GM20000 (cell line): ENCODE data around the gene DPH2.

ENCODE experiments used
- DNase-seq: peaks from one replicate; pipeline ENCODE4 v3.0.0; 2012; ENCODE audit warnings: low spot score
- CTCF ChIP-seq: IDR thresholded peaks from 2 replicates; pipeline ENCODE4 v1.5.1; 2012; ENCODE audit warnings: mild to moderate bottlenecking, control low read depth; ENCODE audit errors: extremely low read depth, missing control alignments

Gene DPH2

GRCh38 chr1:44010935-44011471 is 41.2 kb downstream of the DPH2 start:
- TF ChIP-seq CTCF, result no peak
- no peak for DNase-seq

- no peak for DNase-seq
- no peak for TF ChIP-seq CTCF
Measured at GRCh38 chr1:44012404-44012803, 42.6 kb downstream of the DPH2 start.

GRCh38 chr1:44012941-44013609 is 43.3 kb downstream of the DPH2 start:
- TF ChIP-seq CTCF, result no peak
- no peak for DNase-seq

DNA sequence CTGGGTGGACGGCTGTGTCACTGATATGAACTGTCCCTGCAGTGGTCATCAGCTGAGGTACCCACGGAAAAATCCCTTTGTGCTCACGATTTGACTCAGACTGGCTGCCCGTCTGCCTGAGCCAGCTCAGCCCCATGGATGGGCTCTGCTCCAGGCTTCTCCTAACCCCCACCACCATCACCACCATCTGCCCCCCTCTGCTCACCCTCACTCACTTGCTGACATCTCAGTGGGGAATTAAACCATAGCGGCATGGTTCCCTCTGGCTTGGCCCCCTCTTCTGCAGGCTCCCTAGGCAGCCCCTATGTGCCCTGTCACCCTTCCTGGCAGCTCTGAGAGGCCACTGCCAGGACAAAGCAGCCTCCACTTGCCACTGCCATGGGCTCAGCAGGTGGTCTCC is 44.1 kb downstream of the DPH2 start:
- no peak for TF ChIP-seq CTCF
- no peak for DNase-seq

DNA sequence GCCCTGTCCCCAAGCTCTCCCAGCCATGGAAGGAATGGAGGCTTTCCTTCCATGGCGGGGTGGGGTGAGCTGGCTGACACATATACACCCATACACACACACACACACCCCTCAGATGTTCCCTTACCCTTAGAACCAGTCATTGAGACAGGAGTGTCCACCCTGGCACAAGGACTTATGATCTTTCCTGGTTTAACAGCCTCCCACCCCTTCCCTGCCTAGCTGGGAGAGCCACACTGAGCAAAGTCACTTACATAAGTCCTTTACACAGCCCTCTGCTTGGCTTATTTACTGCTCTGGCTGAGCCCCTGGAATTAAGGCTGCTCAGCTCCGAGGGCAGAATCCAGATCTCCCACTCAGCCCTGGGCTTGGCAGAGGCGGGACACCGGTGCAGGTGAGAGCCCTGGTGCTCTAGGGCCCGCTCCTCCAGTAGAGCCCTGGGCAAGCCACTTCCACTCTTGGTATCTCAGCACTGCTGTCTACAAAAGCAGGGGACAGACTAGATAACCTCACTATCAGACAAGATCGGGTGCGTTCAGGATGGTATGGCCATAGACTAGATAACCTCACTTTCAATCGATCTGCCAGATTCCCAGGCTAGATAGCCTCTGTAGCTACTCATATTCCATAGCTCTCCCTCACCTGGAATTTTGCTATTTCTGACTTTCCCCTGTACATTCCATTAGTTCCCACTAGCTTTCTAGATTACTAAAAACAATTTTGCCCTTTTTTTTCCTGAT is 44.7 kb downstream of the DPH2 start:
- no peak for DNase-seq
- TF ChIP-seq CTCF, result no peak

- TF ChIP-seq CTCF, result no peak
- no peak for DNase-seq
Measured at GRCh38 chr1:44015206-44015605, 45.4 kb downstream of the DPH2 start.
